CD4-positive, alpha-beta T cell treated with Interleukin-15 for 4 hours (primary cell): Measurements from ENCODE around the gene JMJD4.
A peak's percentile ranks its signal among the peaks of the same experiment; 100 is the strongest.

Experiments
- DNase-seq: peaks from one replicate; pipeline ENCODE4 v3.0.0-alpha.2; 2020; ENCODE audit warnings: low spot score

JMJD4 gene

DNA sequence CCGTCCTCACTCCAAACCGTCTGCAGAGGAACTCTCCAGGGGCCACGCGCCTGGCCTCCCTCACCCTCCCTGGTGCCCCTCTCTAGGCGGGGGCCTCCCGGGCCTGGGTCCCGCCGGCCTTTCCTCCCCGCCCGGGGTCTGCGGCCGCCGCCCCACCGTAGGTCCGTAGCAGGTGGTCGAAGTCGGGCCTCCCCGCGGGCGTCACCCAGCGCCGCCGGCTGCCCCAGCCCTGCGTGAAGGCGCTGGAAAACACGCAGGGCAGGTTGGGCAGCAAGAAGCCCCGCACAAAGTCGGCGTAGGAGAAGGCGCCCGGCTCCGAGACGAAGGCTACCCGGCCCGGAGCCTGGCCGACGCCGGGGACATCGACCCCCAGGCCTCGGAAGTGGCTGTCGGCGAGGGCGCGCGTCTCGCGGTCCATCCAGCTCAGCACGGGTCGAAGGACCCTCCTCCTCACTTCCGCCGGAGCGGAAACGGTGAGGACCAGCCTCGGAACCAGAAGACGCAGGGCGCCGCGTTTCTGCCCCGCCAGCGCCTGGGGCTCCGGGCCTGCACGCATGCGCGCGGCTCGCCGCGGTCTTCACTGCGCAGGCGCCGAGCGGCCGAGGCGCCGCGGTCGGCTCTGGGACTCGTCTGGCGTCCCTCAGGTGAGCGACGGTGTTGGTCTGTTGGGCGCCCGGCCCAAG lies at the start of gene JMJD4, which contains the start of gene SNAP47:
Gene JMJD4, minus strand, starts transcription at position 447 of the 683 bp plus-strand sequence. Its CDS starts 29 bp downstream, at position 418.
Gene SNAP47, plus strand, starts transcription at position 580 of the 683 bp plus-strand sequence. CDS start 12,302 bp downstream, outside the sequence.
- DNase-seq, result peak; percentile 93

DNA sequence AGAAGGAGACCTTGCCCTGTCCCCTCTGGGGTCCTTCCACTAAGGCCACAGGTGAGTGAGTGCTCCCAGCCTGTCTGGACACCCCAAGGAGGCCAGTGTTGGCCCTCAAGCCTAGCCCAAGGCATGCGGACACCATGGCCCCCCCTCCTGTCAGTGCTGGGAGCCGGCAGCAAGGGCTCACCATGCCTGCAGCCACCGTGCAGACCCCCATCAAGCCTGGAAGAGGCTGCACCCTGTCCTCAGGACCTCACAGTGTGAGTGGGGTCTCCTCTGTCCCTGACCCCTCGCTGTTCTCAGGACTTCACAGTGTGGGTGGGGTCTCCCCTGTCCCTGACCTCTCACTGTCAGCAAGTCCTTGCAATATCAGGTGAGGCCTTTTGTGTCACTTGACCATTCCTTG lies 47.1 kb upstream of the JMJD4 start:
- no peak for DNase-seq

DNA sequence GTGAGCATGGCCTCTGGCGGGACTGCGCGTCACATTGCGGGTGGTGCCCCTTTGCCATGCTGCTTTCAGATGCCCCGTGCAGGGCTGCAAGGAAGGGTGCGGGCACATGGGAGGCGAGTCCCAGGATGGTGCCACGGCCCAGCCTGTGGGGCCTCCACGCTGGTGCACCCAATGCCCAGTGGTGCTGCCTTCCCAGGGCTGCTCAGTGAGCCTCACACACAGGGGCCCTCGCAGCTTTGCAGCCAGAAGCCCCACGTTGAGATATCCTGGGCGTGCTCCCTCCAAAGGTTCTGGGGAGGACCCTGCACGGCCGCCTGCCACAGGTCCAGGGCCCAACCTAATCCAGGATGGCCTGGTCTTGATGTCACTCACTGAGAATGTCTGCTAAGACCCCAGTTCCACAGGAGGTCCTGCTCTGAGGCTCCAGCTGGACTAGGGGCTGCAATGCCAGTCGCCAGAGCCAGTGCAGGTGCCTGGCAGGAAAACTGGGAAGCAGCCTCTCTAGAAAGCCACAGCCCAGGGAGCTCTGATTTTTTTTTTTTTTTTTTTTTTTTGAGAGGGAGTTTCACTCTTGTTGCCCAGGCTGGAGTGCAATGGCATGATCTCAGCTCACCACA lies 46.3 kb upstream of the JMJD4 start:
- DNase-seq, result no peak

DNA sequence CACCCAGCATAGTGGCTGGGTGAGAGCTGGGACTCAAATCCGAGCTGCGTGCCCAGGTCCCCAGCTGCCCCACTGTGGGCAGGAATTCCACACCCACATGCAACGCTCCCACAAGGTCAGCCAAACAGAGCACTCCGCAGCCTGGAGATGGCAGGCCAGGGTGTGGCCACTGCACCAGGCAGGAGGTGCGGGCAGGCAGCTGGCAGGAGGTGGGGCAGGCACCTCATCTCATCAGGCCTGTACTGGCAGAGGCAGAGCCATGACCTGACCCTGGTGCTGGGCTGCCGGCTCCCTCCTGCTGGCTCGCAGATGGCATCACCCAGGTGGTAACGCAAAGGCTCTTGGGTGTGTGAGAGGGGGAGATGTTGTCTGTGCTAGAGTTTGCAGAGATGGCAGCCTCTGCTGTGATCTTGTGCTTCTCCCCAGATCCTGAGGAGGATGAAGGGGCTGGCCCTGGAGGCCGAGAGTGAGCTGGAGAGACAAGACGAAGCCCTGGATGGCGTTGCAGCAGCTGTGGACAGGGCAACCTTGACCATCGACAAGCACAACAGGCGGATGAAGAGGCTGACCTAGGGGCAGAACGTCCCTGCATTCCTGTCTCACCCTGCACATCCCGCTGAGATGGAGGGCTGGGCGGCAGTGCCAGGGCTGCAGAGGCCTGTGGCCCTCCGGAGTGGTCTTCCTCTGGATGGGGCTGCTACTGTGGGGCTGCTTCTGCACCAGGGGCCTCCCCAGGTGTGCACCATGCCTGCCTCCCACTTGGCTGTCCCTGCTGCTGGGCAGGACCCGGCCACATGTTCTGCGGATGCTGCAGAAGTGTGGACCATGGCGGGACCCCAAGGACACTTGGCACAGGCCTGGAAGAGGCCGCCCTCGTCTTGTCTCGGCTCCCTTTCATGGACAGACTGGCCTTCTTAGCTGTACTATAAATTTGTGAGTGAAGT lies 45.3 kb upstream of the JMJD4 start:
- no peak for DNase-seq

DNA sequence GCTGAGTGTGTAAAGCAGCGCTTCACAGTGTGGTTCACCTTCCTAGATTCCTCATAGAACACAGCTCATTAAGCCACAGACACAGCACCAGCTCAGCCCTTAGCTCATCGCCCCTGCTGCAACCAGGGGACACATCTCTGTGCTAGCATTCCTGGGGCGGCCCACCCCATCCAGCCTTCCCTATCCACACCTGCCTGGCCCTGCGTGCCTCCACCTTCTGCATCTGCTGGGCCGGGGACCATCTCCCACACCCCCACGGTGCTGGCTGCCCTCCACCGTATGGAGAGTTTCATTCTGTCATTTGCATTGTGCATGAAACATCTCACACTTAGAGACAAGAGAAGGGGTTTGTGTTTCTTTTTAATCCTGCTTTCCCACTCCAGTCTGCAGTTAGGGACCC lies 44.6 kb upstream of the JMJD4 start:
- no peak for DNase-seq

- DNase-seq, result no peak
Measured at GRCh38 chr1:227779021-227779441, 43.9 kb upstream of the JMJD4 start.

DNA sequence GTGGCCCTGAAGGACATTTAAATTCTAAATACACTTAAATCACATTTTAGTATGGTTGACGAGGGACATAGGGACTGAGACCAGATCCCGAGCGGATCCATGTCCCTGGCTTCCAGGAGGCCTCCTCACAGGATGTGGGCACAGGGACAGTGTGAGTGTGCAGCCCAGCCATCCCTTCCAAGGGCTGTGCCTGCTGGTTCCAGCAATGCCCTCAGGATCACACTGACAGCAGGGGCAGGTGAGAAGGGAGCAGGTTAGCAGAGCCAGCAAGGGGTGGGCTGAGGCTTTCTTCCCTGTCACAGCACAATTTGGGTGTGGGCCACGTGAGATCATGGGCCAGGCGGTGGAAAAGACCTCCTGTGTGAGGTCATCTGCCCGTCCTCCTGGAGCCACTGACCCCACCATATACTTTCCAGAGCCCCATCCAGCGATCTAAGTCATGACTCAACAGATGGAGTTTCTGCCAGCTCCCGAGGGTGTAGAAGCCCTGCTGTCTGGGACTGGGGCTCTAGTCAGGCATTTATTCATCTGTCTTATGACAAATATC lies 43.4 kb upstream of the JMJD4 start:
- no peak for DNase-seq

DNA sequence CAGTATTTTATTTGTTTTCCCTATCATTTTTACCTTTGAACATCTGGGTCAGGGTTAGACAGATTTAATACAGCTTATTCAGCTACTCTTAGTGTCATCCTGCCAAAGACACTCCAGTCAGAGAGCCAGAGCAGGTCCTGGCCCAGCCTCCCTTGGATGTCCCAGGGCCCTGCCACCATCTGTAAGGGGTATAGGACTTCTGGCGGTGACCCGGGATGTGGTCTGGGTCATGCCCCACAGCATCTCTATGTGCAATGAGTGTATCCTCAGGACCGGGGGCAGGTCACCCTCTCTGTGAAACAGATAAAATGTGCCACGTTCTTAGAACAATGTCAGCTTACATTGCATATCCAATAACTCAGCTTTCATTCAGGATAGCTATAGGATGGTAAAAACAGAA lies 42.5 kb upstream of the JMJD4 start:
- DNase-seq, result no peak

GRCh38 chr1:227777156-227777555 lies 42.1 kb upstream of the JMJD4 start:
- DNase-seq, result no peak

- no peak for DNase-seq
Measured at GRCh38 chr1:227776331-227776771, 41.2 kb upstream of the JMJD4 start.

DNA sequence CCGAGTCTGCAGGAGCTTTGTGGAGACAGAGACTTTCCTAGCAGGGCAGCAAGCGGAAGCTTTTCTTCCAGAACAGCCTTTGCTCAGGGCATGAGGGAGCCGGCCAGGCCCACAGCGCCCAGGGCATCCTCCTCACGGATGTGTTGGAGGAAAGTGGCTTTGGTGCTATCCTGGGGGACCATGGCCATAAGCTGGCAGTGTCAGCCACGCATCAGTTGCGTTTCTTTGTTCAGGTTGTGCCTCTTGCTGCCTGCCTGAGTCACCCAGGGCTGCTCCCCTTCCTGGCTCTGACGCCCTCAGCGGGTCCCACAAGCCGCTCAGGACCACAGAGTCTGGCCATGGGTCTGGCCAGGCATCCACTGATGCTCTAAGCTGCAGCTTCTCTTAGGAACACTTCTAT lies 40.7 kb upstream of the JMJD4 start:
- DNase-seq, result no peak

DNA sequence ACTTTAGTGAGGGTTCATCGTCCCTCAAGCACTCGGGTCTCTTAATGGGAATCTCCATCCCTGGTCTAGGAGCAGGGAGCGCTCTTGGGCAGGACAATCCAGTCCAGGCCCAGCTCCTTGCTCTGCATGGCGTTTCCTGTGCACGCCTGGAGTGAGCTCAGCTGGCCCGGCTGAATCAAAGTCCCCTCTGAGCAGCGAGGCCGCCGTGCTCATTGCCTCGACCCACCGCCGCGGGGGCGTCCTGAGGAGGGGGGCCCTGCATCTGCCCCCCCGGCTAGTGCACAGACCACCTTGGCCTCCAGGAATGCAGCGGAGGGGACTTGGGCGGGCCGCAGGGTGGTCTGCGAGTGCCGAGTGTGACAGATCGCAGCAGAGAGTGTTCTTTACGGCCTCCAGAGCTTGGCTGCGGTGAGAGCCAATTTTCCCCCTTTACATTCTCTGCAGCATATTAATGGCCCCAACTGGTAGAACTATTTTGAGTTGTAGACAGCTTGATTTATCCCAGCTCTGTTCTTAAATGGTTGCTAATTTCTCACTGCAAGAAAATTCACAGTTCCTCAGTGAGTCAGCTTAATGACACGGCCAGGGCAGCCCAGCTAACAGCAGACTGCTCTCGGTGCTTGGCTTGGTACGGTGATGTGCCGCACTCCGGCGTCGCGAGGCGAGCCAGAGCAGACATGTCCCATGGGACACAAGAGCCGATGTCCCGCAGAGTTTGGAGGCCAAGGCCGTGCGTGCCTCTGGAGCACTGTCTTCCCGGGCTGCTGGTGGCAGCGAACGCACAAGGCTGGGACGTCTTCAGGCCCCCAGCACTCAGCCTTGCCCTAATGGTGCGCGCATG lies 39.9 kb upstream of the JMJD4 start:
- no peak for DNase-seq

DNA sequence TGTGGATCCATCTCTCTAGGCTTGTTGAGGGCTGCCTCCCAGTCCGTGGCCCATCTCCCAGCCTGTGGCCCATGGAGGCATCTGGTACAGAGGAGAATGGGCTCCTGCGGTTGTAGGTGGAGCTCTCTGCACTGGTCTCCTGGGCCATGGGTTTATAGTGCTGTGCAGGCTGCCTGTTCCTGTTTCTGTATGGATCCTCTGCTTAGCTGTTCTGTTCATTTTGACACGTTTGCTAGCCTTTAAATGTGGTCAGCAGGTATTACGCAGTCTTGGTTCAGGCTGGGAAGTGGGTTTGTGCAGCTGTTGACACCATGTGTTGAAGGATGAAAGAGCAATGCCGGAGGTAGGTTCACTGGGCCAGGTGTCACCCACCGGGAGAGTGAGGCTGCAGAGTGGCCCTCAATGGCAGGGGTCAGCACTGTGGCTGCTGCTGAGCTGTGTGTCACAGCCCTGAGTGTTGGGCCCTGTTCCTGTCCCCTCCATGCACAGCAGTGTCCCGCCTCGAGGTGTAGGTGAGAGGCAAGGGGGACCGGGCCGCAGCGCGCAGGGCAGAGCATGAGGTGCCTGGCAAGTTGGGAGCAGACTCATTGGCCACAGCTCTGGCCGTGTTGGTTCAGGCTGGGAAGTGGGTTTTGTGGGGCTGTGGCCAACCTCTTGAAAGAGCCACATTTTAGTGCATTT lies 39.1 kb upstream of the JMJD4 start:
- peak; percentile 14 for DNase-seq

GRCh38 chr1:227773558-227773957 lies 38.5 kb upstream of the JMJD4 start:
- DNase-seq, result no peak

DNA sequence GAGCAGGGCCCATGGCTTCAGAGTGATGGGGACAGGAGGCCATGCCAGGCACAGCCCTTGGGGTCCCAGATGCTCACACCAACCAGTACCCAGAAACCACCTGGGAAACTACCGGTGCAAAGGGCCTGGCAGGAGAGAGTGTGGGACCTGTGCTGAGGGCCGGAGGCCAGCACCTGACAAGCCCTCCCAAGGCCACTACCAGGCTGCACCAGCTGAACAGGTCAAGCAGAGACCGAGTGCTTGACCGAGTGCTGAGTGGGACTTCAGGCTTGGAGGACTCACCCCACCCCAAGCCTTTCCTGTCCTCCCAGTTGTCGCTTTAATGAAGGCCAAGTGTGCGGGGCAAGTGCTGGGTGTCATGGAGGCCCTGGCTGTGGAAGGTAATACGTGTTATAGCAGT lies 36.7 kb upstream of the JMJD4 start:
- DNase-seq, result no peak

- DNase-seq, result no peak
Measured at GRCh38 chr1:227771326-227771725, 36.2 kb upstream of the JMJD4 start.

DNA sequence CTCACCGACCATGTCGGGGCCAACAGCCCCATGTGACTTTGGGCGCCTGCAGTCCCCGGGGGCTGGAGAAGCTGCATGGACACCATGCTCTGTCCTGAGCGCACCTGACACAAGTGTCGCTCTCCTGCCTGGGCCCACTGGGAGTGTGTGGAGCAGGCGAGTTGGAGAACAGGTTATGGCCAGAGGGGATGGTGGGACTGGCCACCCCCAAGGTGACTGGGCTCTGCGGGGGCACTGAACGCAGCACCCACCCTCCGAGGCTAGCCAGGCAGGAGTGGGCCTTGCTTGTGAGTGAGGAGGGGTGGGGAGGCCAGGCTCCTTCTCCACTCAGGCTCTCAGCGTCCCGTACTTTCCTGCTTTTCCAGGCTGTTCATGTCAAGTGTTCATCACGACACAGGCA lies 35.7 kb upstream of the JMJD4 start:
- no peak for DNase-seq

DNA sequence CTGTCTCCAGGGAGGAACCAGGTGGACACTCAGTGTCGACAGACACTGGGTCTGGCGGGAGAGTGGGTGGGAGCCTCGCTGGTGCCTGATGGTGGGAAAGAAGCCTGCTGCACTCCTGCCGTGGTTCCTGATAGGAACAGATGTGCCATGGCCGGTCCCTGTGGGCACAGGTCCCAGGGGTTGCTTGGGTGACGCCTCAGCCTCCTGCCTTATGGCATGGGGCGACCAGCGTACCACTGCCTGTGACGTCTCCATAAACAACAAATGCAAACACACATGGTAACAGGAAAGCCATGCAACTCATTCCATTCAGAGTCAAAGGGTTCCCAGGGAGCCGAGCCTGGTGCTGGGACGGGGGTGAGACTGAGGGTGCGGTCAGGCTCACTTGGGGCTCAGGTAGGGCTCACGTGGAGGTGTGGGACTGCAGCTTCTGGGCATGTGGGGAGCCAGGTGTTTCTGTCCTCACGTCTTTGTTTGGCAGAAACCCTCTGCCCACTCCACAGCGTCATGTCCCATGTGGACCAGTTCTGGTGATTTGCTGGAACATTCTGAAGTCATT lies 34.9 kb upstream of the JMJD4 start:
- no peak for DNase-seq

- DNase-seq, result no peak
Measured at GRCh38 chr1:227769047-227769935, 34.2 kb upstream of the JMJD4 start.
